Stimulated activated CD8-positive, alpha-beta memory T cell treated with anti-CD3 and anti-CD28 coated beads, Interleukin-4, amount 100 ng/mL, for 4 hours (primary cell): ENCODE measurements around the gene ZBTB21.
"Not testable (repeated sequence)": the region's sequence is repeated elsewhere in the genome, so short reads cannot be mapped to it uniquely, and the experiment has no call there.

ENCODE experiments used
- DNase-seq, 2 donors: peaks; one replicate each; pipeline ENCODE4 v3.0.0-alpha.2; 2020; ENCODE audit warnings: low read depth in 2 of 2, low spot score in 1 of 2

Gene ZBTB21

GRCh38 chr21:41954654-41955499, 55.3 kb downstream of the ZBTB21 start:
- no peak for DNase-seq

DNA sequence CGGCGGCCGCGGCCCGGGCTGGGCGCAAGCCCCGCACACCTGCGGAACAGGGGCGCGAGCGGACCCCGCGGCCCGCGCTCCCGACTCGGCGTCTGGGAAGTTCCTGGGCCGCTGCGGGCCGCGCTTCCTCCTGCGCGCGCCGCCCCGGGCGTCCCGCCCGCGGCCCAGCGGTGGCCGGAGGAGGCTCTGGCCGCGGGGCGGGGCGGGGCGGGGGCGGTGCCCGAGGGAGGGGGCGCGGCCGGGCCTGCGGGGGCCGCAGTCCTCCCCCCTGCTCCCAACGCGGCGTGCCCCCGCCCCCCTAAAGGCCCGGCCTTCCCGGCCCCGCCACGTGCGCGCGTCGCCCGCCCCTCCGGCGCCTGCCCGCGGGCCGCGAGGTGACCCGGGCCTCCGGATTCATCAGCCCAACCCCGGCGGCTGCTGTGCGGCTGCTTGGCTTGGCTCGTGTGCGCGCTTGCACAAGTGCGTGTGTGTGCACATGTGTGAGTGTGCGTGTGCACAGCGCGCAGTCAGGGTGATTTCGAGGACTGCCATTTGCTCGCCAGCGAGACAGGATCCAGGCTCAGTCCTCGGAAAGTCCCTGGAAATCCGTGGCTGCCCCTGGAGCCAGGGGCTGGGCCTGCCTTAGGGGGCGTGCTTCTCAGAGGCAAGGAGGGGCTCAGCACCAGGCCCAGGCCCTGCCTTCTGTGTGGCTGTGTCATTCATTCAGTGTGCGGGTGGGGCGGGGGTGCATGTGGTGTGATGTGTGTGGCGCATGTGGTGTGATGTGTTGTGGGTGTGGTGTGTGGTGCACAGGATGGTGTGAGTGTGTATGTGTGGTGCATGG, 56.1 kb downstream of the ZBTB21 start, which contains the start of gene C2CD2:
Gene C2CD2 (minus strand): TSS at position 188 of the 823 bp plus-strand sequence. CDS start 370 bp downstream, outside the sequence.
- no peak for DNase-seq

DNA sequence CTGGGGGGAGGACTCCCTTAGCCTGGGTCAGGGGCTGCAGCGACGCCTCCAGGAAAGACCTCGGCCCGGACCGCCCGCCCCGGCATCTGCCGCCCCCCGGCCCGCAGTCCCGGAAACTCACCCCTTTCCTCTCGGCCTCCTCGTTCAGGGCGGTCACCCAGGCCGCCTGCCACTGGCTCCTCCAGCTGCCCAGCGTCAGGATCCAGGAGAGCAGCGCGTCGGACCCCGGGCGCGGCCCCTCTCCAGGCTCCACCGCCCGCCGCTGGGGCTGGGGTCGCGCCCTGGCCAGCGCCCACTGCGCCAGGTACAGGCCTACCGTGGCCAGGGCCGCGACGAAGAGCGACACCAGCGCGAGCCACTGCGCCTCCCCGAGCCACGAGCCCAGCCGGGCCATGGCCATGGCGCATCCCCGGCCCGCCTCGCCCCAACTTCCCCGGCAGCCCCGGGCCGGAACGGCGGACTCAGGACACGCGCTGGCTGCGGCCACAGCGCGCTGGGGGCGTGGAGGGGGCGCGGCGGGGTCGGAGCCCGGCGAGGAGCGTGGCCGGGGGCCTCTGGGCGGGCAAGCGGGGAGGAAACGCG, 56.8 kb downstream of the ZBTB21 start:
- no peak for DNase-seq

GRCh38 chr21:41952568-41953248, 57.5 kb downstream of the ZBTB21 start:
- no peak for DNase-seq

GRCh38 chr21:41951876-41952567, 58.1 kb downstream of the ZBTB21 start:
- DNase-seq, result no peak

- DNase-seq, result no peak
These were observed 59.2 kb downstream of the ZBTB21 start for GRCh38 chr21:41950941-41951351.

DNA sequence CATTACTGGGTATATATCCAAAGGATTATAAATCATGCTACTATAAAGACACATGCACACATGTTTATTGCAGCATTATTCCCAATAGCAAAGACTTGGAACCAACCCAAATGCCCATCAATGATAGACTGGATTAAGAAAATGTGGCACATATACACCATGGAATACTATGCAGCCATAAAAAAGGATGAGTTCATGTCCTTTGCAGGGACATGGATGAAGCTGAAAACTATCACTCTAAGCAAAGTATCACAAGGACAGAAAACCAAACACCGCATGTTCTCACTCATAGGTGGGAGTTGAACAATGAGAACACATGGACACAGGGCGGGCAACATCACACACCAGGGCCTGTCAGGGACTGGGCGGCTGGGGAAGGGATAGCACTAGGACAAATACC, 60.5 kb downstream of the ZBTB21 start:
- not testable (repeated sequence) for DNase-seq

GRCh38 chr21:41948901-41949300, 61.3 kb downstream of the ZBTB21 start:
- no peak for DNase-seq

DNA sequence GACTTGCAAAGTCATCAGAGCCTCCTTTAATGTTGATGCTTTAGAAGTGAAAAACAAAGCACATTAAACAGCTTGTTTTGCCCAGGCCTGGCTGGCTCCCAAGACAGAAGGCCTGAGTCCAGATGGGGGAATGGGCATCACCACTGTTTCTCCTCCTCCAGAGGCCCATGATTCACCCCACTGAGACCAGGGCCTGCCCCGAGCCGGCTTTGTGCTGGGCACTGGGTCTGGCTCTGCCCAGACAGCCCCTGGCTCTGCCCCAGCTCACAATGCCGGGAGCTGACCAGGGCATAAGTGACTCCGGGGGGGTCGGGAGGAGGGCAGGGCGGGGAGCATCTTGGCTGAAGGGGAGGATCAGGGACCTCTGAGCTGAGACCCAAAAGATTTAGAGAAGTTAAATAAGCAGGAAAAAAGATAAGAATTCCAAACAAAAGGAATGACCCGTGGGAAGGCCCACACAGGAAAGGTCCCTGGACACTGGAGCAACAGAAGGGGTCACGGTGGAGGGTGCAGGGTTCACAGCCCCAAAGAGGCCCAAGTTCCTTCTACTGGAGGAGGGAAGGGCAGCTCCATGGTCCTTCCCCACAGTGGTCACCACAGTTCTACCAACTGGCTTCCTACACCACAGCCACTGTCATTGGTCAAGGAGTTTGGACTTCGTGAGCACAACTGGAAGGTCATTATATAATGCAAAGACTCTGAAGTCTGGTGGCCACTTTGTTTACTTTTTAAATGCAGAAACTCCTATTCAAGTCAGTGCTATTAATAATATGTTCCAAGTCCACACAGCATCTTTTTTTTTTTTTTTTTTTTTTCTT, 61.9 kb downstream of the ZBTB21 start:
- DNase-seq, result no peak

GRCh38 chr21:41945982-41946381, 64.2 kb downstream of the ZBTB21 start:
- no peak for DNase-seq

GRCh38 chr21:41943851-41944250, 66.3 kb downstream of the ZBTB21 start:
- DNase-seq, result no peak

DNA sequence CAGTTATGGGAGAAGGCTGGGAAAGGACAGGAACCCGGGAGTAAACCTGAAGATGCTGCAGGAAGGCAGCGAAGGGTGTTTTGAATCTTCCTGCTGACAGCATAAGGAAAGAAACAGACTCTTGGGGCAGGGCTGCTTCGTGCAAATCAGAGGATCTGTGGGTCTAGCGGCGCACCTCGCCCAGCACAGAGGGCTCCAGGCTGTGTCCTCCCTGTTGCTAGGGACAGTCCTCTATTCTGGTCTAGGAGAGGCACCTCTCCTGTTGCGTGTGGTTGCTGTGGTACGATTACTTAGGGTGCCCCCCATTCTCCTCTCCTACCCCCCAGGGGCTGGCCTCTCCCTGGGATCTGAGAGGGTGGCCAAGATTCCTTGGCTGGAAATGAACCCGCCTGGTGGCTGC, 67.7 kb downstream of the ZBTB21 start:
- no peak for DNase-seq

DNA sequence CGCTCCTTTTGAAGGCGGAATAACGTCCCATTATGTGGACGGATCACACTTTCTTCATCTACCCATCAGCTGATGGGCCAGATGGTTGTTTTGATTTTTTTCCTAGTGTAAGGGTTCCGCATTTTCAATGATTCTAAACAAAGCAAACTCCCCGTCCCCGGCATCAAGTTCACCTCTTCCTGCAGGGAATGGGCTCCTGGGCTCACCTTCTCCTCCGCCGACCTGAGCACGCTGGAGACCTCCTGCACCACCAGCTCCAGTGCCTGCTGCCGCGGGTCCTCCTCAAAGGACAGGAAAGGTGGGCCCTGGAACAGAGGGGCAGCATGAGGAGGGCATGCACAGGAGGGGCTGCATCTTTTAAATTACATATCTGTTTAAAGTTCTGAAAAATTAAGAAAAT, 68.2 kb downstream of the ZBTB21 start:
- DNase-seq, result no peak

DNA sequence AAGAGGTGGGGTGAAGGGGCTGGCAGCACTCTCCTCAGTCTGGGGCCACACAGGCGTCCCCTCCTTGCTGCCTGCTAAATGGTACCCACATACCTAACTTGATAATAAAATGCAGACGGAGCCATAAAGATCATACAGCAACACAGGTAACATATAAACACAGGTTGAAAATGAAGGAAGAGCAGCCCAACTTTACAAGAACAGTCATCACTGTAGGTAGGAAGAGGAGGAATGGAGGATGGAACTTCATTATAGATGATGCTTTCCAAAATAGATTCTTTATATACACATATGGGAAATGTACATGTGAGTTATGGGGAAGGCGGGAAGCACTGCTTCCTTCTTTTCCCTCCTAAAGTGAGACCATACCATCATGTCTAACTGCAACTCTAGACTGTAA, 69.7 kb downstream of the ZBTB21 start:
- DNase-seq, result no peak

DNA sequence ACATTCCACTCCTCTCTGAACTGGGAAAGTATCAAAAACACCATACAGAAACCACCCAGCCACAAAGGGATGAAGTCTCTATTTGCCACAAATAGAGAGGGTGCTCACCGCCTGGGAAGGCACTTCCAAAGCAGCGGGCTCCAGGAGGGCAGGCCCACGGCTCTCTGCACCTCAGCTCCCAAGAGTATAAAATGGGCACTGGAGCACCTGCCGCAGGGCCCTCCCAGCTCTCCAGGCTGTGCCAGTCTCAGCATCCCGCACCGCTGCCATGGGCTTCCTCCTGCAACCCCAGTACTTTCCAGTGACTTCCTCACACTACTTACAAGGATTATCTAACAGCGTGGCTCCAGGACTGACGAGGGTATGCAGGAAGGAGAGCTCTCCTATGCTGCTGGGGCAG, 70.8 kb downstream of the ZBTB21 start:
- DNase-seq, result no peak
